ENCODE measurements around the gene PAPPA2. TPM values are rescaled to one million over a fixed set of nuclear protein-coding genes. Genes with fewer than 3 reads are reported as not detected.

PAPPA2 gene
- total and polyA plus RNA-seq, 2 of the 4 experiments (the other 2 are of a cell fraction): 0.10 to 0.18 TPM

GRCh38 chr1:176559878-176560277, 96.9 kb downstream of the PAPPA2 start:
- peak; percentile 79 for ATAC-seq (ENCODE audit: low read depth)
- POLR2A ChIA-PET (ENCODE audit: unreplicated experiment): no interaction called here
- Histone ChIP-seq H3K9me3 (ENCODE audit: control insufficient read depth, insufficient read depth, low read length) (no peaks in the 10 kb centered on the region), H3K18ac (ENCODE audit: low read depth, low read length) (no peak overlapping the region), H4K5ac (ENCODE audit: low read depth, low read length) (no peak overlapping the region), H4K8ac (ENCODE audit: low read depth in 2 of 2, low read length in 2 of 2) (no peak overlapping the region), H3K4me2 (ENCODE audit: low read depth, low read length) (no peak overlapping the region), H3K4me3 (ENCODE audit: insufficient read depth, low read depth, low read length) (no peak overlapping the region), H4K91ac (ENCODE audit: insufficient read depth, low read depth, low read length) (no peak overlapping the region), H3K79me1 (ENCODE audit: low read depth in 1 of 2, low read length in 2 of 2) (no peaks in the 10 kb centered on the region), H2BK5ac (ENCODE audit: low read depth, low read length, poor library complexity, severe bottlenecking) (no peak overlapping the region), H2AFZ (replicated peaks; ENCODE audit: low read length, poor library complexity) (no peak overlapping the region), H4K20me1 (ENCODE audit: insufficient read depth, low read length) (no peaks in the 10 kb centered on the region), H3K9me1 (ENCODE audit: insufficient read depth, low read length) (no peaks in the 10 kb centered on the region), H3K9ac (ENCODE audit: low read depth, low read length) (no peak overlapping the region), H2AK5ac (ENCODE audit: low read depth, low read length) (no peak overlapping the region), H3K56ac (ENCODE audit: extremely low read depth, insufficient read depth, low read length) (no peak overlapping the region), H3K4ac (ENCODE audit: low read depth, low read length) (no peak overlapping the region), H3K27ac (ENCODE audit: insufficient read depth, low read length) (no peak overlapping the region), H3K4me1 (ENCODE audit: control insufficient read depth, insufficient read depth, low read length) (no peaks in the 10 kb centered on the region), H2BK120ac (ENCODE audit: low read depth, low read length) (no peak overlapping the region), H2BK20ac (ENCODE audit: low read depth, low read length) (no peak overlapping the region), H3K27me3 (ENCODE audit: control insufficient read depth, insufficient read depth, low read length) (no peaks in the 10 kb centered on the region), H3K23ac (ENCODE audit: low read depth, low read length) (no peak overlapping the region), H3K14ac (replicated peaks; ENCODE audit: low read depth, low read length) (no peak overlapping the region), H2AK9ac (replicated peaks; ENCODE audit: low read depth, low read length, poor library complexity) (no peak overlapping the region), H2BK15ac (ENCODE audit: low read depth, low read length) (no peak overlapping the region), H3K36me3 (ENCODE audit: control insufficient read depth, insufficient read depth, low read length) (no peaks in the 10 kb centered on the region)
- peak; percentile 53 for DNase-seq
- intact Hi-C loops (cut with micrococcal nuclease) (loop anchor here (1.0 to 10.0 kb wide), 4 partner anchors 131 to 1385 kb away; no protein-coding TSS in a partner anchor), in situ Hi-C loops (cut with MboI; ENCODE audit: low sequenced_read_pairs) (loop anchor here (5.0 kb wide), 1 partner anchor 322 kb away; no protein-coding TSS in a partner anchor), dilution Hi-C loops (cut with HindIII; ENCODE audit: low sequenced_read_pairs, unreplicated experiment) (no loop called here)
- CTCF ChIA-PET: interaction anchor here (1.0 kb wide), 2 partner anchors 10 to 12 kb away, joined by 3 to 4 read pairs; no protein-coding TSS in a partner anchor
- no peak for TF ChIP-seq RCOR1 (IDR thresholded peaks at IDR 0.05; ENCODE audit: insufficient replicate concordance, low read length)
- no peak for TF ChIP-seq RFX5 (IDR thresholded peaks at IDR 0.05; ENCODE audit: low read depth, low read length)
- no peak for TF ChIP-seq MAZ (IDR thresholded peaks at IDR 0.05; ENCODE audit: borderline replicate concordance, low read depth, low read length)
- peak; percentile 81 for TF ChIP-seq RAD21 (IDR thresholded peaks at IDR 0.05; ENCODE audit: low read length)
- TF ChIP-seq CTCF (conservative IDR thresholded peaks at IDR 0.05; ENCODE audit: low read depth, low read length): peak; percentile 74
- no peak for TF ChIP-seq FOS (IDR thresholded peaks at IDR 0.05; ENCODE audit: low read depth, low read length)
- TF ChIP-seq USF2 (IDR thresholded peaks at IDR 0.05; ENCODE audit: low read depth, low read length): no peak
- no peak for TF ChIP-seq MAFK (IDR thresholded peaks at IDR 0.05; ENCODE audit: low read depth, low read length)
- TF ChIP-seq MXI1 (IDR thresholded peaks at IDR 0.05; ENCODE audit: borderline replicate concordance, low read depth, low read length): no peak
- peak; percentile 67 for TF ChIP-seq SMC3 (IDR thresholded peaks at IDR 0.05; ENCODE audit: low read depth, low read length)
- TF ChIP-seq BHLHE40 (IDR thresholded peaks at IDR 0.05; ENCODE audit: low read depth, low read length): no peak
- TF ChIP-seq CEBPB (IDR thresholded peaks at IDR 0.05; ENCODE audit: low read depth, low read length): no peak
- BruUV-seq (replicated peaks): no TSS peak
- no CpG with 5 or more reads among the region's 5 CpGs for WGBS, 2 experiments (ENCODE audit: extremely low coverage in 2 of 2, insufficient read length in 1 of 2)
